Activated naive CD4-positive, alpha-beta T cell (primary cell): ENCODE data around the gene UGT1A10.
"Not testable (repeated sequence)": the region's sequence is repeated elsewhere in the genome, so short reads cannot be mapped to it uniquely, and the experiment has no call there.

Experiments used
- DNase-seq, 4 experiments: peaks; one replicate each; lab custom pipeline; 2025; lab: John Stamatoyannopoulos, UW

The UGT1A10 gene

GRCh38 chr2:233655943-233656342 lies 19.7 kb downstream of the UGT1A10 start:
- DNase-seq, result not testable (repeated sequence)

GRCh38 chr2:233656443-233656842 lies 20.2 kb downstream of the UGT1A10 start:
- no peak for DNase-seq

- no peak for DNase-seq
Measured at GRCh38 chr2:233658610-233659009, 22.4 kb downstream of the UGT1A10 start.

- no peak for DNase-seq
Measured at GRCh38 chr2:233663911-233664310, 27.7 kb downstream of the UGT1A10 start.

GRCh38 chr2:233668605-233669260 lies 32.5 kb downstream of the UGT1A10 start:
- no peak for DNase-seq

GRCh38 chr2:233671290-233672161 lies 35.3 kb downstream of the UGT1A10 start, which contains the start of gene UGT1A9:
UGT1A9 (plus strand) TSS chr2:233671898; CDS start chr2:233671935, 37 bp downstream.
- DNase-seq, result no peak

- no peak for DNase-seq
Measured at GRCh38 chr2:233672886-233673285, 36.6 kb downstream of the UGT1A10 start.

GRCh38 chr2:233673896-233674295 lies 37.6 kb downstream of the UGT1A10 start:
- no peak for DNase-seq

GRCh38 chr2:233674314-233674713 lies 38.1 kb downstream of the UGT1A10 start:
- DNase-seq, result no peak

- no peak for DNase-seq
Measured at GRCh38 chr2:233674995-233675394, 38.7 kb downstream of the UGT1A10 start.

GRCh38 chr2:233676046-233676445 lies 39.8 kb downstream of the UGT1A10 start:
- no peak for DNase-seq

- no peak for DNase-seq
Measured at GRCh38 chr2:233679196-233679595, 42.9 kb downstream of the UGT1A10 start.

GRCh38 chr2:233680361-233681045 lies 44.3 kb downstream of the UGT1A10 start:
- no peak for DNase-seq

- DNase-seq, result no peak
Measured at GRCh38 chr2:233681521-233682099, 45.4 kb downstream of the UGT1A10 start, which contains the start of gene UGT1A7. UGT1A7 (plus strand) TSS chr2:233681901; CDS start chr2:233681938, 37 bp downstream.

- no peak for DNase-seq
Measured at GRCh38 chr2:233684640-233685039, 48.4 kb downstream of the UGT1A10 start.

- DNase-seq, result no peak
Measured at GRCh38 chr2:233686928-233687327, 50.7 kb downstream of the UGT1A10 start.

GRCh38 chr2:233688341-233688740 lies 52.1 kb downstream of the UGT1A10 start:
- no peak for DNase-seq

- DNase-seq, result no peak
Measured at GRCh38 chr2:233689031-233689430, 52.8 kb downstream of the UGT1A10 start.

GRCh38 chr2:233689501-233689900 lies 53.3 kb downstream of the UGT1A10 start:
- no peak for DNase-seq

GRCh38 chr2:233690444-233690843 lies 54.2 kb downstream of the UGT1A10 start:
- no peak for DNase-seq

GRCh38 chr2:233691443-233692433 lies 55.5 kb downstream of the UGT1A10 start:
- no peak for DNase-seq
